ENCODE results near the gene HIGD2A.

The HIGD2A gene

GRCh38 chr5:176369934-176370711 lies 18.4 kb upstream of the HIGD2A start:
- no peak for DNase-seq

DNA sequence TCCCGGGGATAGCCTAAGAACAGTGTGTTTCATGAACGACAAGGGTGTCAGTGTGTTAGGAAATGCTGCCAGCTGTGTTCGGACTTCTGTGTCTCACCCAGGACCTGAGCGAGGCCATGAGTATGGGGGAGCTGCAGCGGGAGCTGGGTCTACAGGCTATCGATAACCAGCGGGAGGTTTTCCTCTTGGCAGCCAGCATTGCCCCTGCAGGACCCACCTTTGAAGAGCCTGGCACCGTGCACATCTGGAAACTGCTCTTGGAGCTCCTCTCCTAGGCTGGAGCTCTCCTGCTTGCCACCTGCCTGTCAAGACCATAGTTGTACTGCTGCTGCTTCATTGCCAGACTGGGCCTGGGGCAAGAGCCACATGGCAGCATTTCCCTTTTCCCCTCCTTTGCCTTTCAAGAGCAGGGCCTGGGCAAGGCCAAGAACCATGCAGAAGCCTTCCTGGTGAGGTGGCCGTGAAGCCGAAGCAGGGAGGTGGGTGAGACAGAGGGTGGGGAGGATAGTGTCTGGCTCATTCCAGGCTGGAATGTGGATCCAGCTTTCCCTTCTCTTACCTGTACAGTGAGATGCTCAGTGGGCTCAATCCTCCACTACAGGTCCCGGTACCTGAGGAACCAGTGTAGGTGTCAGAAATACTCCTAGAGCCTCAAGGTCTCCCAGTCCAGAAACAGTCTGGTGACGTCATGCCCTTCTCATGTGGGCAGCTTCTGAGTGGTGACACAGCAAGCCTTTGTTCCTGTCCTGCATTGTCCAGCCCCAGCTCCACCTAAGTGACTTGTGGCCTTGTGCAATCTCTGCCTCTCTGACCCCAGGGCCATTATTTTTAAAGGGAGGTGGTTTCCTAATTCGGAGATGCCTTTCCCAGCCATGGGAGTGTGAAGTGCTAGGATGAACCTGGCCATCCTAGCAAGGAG lies 16.7 kb upstream of the HIGD2A start:
- DNase-seq = peak in 2 of 14 donors; percentile 8 to 18

DNA sequence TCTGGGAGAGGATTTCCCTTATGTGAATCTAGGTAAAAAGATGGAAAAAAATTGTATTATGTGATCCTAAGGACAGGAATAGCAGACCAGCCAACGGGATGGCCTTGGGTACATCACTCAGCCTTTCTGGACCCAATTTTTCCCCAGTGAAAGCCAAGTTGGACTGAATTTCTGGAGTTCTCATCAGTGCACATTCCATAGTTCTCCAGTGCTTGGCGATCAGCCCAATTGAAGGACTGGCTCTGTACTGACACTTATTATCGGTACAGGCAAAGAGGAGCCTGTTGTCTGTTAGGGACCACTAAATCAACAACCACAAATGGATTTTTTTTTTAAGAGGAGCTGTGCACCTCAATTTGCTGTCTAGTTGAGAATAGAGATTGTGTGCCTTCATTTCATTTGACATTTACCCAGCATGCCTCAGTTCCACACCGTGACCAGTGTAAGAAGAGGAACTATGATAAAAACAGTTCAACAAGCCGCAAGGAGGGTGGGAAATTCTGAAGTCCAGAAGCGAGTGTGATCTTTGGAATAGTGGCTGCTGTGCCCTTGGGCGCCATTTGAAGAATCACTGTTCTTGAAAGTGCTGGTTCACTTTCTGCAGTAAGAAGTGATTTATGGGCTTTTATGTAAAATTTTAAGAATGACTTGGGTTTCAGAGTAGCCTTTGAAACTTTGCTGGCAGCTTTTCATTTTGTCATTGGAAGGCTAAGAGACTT lies 15.3 kb upstream of the HIGD2A start:
- DNase-seq = no peak

DNA sequence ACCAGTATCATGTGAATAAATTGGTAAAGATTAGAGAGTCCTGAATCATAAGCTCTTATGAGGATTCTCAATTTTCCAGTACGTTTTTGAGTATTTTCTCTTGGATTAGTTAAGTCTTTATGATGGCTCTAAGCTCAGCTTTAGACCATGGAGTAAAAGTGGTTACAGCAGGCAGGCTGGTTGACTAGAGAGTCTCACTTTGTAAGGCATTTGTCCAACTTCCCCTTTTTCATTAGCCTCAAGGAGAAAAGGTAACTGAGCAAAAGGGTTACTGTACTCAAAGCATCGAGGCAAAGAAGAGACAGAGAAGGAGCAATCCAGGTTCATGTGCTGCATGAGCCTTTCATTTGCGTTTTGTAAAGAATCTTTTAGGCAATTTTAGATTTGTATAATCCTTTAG lies 8.7 kb upstream of the HIGD2A start:
- DNase-seq = no peak

DNA sequence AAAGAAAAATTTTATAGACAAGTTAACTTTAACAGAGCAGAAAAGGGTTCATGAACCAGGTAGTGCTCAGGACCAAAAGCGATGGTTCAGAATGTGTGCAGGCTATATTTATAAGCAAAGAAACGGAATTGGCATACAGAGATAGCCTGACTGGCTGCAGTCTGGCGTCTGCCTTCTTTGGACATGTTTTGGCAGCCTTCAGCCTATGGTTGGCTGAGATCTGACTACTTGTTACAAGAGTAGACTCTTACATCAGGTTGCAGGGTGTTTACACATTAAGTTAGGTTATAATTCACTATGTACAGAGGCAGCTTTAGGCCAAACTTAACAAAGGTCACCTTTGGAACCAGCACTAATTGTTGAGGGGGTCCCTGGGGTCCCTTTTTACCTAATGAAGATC lies 7.1 kb upstream of the HIGD2A start:
- DNase-seq = no peak

DNA sequence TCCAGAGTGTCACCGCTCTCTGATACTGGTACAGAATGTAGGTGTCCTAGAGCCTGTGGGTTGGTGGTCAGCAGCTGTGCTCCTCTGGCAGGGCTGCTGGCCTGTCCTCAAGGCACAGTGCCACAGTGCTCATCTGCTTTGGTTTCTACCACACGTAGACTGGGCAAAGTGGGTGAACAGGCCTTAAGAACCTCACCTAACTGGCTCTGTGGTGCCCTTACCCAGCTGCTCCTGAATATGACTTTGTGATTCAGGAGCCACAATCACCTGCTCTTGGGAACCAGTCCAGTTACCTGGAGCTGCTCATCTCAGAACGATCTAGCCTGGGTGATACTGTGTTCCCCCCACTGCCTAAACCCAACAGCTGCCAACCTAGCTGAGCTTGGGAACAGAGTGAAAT lies 6.6 kb upstream of the HIGD2A start:
- DNase-seq = no peak

DNA sequence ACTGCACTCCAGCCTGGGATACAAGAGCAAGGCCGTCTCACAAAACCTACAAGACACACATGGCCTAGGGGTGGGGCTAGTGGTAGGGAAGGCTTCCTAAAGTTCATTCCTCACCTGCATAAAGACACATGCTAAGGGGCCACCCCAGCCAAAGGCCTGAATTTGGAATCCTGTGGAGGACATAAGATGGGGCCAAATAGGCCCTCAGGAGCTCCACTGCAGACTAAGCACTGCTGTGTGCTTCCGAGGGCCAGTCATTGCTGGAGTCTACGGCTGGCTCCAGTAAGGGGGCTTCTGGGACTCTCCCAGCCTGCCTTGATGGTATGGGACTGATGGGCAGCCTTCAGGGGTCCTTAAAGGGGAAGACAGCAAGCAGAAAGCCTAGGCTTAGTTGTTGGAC lies 5.8 kb upstream of the HIGD2A start:
- no peak for DNase-seq

DNA sequence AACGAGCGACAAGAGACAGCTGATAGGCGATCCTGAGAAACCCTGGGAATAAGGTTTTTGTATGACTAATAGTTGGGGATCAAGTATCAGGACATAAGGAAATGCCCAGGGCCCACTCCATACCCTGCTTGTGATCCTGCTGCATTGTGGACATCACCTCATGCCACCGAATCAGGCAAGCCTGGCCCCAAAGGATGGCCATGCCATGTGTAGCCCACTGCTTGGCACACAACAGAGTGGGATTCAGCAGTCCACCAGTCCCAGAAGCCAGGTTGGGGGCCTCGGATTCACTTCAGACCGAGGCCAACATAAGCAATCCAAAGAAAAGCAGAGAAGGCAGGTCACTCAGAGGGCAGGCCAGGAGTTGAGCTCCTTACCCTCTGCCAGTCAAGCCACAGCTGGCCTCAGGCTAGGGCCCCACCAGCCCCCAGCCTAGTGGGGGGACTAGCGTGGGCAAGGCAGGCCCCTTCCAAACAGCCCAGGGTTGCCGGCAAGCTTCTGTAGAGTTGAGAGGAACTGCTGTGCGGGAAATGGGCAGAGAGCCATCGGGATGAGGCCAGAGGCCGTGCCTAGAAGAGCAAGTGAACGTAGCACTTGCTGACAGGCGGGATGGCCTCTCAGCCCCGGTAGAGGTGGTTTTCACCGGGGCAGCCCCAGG lies 5.2 kb upstream of the HIGD2A start:
- DNase-seq = no peak

- no peak for DNase-seq
Measured at GRCh38 chr5:176383961-176384360, 4.6 kb upstream of the HIGD2A start.

GRCh38 chr5:176384366-176384930 lies 4.1 kb upstream of the HIGD2A start:
- DNase-seq = no peak

DNA sequence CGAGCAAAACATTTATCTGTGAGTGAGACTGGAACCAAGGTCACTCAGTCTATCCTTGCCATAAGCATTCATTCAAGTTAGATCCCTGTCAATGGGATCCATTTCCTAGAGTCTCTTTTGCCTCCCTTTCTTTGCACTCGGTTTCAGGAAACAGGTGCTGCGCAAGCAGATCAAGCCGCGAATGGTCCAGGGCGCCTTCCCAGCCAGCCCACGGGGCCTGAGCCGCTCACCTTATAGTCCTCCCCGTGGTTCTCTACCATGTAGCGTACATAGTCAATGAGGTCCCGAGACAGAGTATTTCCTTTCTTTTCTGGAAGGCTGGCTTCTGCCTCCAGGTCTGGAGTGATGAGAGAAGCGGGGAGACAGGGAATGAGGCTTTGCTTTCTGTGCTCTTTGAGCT lies 3.6 kb upstream of the HIGD2A start:
- DNase-seq = no peak

DNA sequence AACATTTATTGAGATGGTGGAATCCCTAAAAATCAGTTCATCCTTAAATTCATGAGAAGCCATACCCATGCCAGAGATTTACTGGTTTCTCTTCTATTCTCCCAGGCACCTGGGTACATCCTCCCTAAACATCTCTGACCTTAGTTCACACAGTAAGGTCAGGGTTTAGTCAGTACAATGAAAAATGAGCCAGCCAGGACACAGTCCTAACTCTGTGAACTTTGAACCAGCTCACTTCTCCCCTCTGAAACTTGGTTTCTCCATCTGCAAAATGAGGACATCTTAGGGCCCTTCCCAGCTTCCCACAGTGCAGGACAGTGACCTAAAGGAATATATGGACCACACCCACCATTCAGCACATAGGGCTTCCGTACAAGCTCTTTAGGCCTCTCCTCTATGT lies 2.1 kb upstream of the HIGD2A start:
- no peak for DNase-seq

- DNase-seq = no peak
Measured at GRCh38 chr5:176387384-176387925, 1.1 kb upstream of the HIGD2A start.

DNA sequence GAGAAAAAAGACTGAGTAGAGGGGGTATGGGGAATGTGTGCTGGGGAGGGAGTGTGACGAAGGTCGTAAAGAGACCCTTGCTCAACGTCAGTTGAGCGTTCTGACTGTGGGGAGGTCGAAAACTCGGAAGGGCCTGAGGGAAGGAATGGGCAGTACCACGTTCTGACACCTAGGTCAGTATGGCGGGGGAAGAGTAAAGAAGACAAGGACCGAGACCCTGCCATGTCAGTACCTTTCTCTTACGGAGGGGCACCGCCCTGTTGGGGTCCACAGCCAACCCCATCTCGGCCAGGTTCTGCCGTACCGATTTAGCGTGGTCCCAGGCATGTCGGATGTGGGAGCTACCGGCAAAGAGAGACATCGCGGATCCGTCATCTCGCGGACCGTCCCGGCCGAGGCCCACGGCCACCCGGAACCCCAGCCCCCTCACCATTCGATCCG lies 528 bp upstream of the HIGD2A start:
- DNase-seq = peak in 1 of 14 donors; percentile 39

DNA sequence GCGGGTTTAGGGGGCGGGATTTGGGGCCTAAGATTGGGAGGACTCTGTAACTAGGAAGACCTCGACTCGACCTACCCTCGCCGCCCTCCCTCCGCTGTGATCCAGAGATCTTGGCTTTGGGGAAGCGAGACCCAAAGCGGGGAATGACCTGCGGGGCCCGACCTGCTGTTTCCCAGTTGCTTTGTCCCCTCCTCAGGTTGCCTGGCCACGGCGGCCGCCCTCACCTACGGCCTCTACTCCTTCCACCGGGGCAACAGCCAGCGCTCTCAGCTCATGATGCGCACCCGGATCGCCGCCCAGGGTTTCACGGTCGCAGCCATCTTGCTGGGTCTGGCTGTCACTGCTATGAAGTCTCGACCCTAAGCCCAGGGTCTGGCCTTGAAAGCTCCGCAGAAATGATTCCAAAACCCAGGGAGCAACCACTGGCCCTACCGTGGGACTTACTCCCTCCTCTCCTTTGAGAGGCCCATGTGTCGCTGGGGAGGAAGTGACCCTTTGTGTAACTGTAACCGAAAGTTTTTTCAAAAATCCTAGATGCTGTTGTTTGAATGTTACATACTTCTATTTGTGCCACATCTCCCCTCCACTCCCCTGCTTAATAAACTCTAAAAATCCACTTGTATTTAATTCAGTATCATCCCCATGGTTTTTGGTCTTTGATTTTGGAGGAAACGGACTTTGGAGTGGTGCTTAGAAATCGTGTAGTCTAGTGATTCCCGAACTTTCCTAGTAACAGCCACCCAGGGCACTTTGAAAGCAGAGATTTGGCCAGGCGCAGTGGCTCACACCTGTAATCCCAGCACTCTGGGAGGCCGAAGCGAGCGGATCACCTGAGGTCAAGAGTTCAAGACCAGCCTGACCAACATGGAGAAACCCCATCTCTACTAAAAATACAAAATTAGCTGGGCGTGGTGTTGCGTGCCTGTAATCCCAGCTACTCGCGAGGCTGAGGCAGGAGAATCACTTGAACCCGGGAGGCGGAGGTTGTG lies 878 bp downstream of the HIGD2A start:
- no peak for DNase-seq

DNA sequence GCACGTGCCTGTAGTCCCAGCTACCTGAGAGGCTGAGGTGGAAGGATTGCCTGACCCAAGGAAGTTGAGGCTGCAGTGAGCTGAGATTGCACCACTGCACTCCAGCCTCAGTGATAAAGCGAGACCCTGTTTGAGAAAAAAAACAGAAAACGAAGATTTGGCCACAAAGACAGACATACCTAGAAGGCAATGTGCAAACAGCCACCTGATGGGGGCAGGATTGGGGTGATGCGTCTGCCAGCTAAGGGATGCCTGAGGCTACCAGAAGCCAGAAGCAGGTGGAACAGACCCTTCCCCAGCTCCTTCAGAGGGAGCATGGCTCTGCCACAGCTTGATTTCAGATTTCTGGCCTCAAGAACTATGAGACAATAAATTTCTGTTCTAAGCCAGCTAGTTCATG lies 2.9 kb downstream of the HIGD2A start:
- DNase-seq = no peak

GRCh38 chr5:176391999-176392398 lies 3.4 kb downstream of the HIGD2A start:
- no peak for DNase-seq

DNA sequence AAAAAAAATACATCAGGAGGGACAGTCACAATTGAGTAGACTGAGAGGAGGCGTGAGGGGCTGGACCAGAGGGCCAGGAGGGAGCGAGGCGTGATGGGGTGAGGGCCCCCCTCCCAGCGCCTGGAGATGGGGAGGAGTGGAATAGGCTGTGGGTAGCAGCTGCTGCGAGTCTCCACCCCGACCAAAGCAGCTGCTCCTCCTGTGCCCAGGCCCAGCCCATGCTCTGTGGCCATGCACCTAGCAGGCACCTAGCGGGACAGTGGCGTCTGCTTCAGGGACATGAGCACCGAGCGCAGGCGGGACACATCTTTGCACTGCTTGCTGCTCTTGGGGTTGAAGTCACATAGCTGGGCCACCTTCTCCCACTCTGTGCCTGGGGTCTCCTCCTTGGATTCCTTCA lies 4.0 kb downstream of the HIGD2A start:
- no peak for DNase-seq

GRCh38 chr5:176394096-176394495 lies 5.5 kb downstream of the HIGD2A start:
- no peak for DNase-seq

- no peak for DNase-seq
Measured at GRCh38 chr5:176394881-176395675, 6.5 kb downstream of the HIGD2A start.

All from C1 segment of cervical spinal cord (tissue), 14 donors.